Caco-2 (cell line): ENCODE measurements around the gene HSPA12A. TPM values are rescaled to one million over a fixed set of nuclear protein-coding genes. Genes with fewer than 3 reads are reported as not detected.

Experiments used
- BruUV-seq: library from RNA; stranded (reverse); fragments of 400-500 nt; replicated peaks from 2 replicates; lab custom pipeline; 2021; lab: Mats Ljungman, UMichigan
- CTCF ChIA-PET: fragments of 300-600 bp; sonication (Branson Sonifier 250); formaldehyde crosslinking; loops from one replicate; lab custom pipeline; 2022; ENCODE audit warnings: antibody characterized with exemption; lab: Charles Lee
- POLR2A ChIA-PET: fragments of 300-600 bp; sonication (Branson Sonifier 250); formaldehyde crosslinking; loops from one replicate; lab custom pipeline; 2022; ENCODE audit warnings: antibody characterized with exemption; lab: Charles Lee
- DNase-seq, 2 experiments: peaks; one replicate each; pipeline versions ENCODE4 v3.0.0 to v3.0.0-alpha.2; 2020 to 2022
- H3K27me3 ChIP-seq: replicated peaks from 2 replicates; pipeline ENCODE4 v1.6.0; 2011; ENCODE audit warnings: low read length; ENCODE audit not compliant: control insufficient read depth, insufficient read depth
- H3K36me3 ChIP-seq: 2 replicates; pipeline ENCODE4 v1.5.1; 2011; ENCODE audit warnings: low read length; ENCODE audit not compliant: control insufficient read depth, insufficient read depth
- H3K4me1 ChIP-seq: fragments of 250-450 bp; sonication (Bioruptor Pico); 2 replicates; pipeline ENCODE4 v1.5.1; 2020; ENCODE audit warnings: mild to moderate bottlenecking
- H3K4me3 ChIP-seq: 2 replicates; pipeline ENCODE4 v1.5.1; 2011; ENCODE audit warnings: low read depth, mild to moderate bottlenecking, control low read depth, low read length
- H3K9me3 ChIP-seq: fragments of 250-450 bp; sonication (Bioruptor Pico); 2 replicates; pipeline ENCODE4 v1.5.1; 2020; ENCODE audit warnings: mild to moderate bottlenecking, moderate library complexity
- H3K27ac Mint-ChIP-seq: one replicate; pipeline ENCODE4 v1.8.0; 2022; ENCODE audit warnings: mixed read lengths; ENCODE audit not compliant: unreplicated experiment
- H3K27me3 Mint-ChIP-seq: one replicate; pipeline ENCODE4 v1.8.0; 2022; ENCODE audit warnings: mixed read lengths; ENCODE audit not compliant: insufficient read depth, unreplicated experiment
- H3K36me3 Mint-ChIP-seq: one replicate; pipeline ENCODE4 v1.8.0; 2022; ENCODE audit warnings: mild to moderate bottlenecking, mixed read lengths; ENCODE audit not compliant: insufficient read depth, unreplicated experiment
- H3K4me1 Mint-ChIP-seq: one replicate; pipeline ENCODE4 v1.8.0; 2022; ENCODE audit warnings: low read depth, mixed read lengths; ENCODE audit not compliant: unreplicated experiment
- H3K4me3 Mint-ChIP-seq: one replicate; pipeline ENCODE4 v1.8.0; 2022; ENCODE audit warnings: mild to moderate bottlenecking, moderate library complexity, mixed read lengths; ENCODE audit not compliant: unreplicated experiment
- H3K9me3 Mint-ChIP-seq: one replicate; pipeline ENCODE4 v1.8.0; 2022; ENCODE audit warnings: mixed read lengths; ENCODE audit not compliant: unreplicated experiment
- intact Hi-C: fragments of 100-400 bp; cut with micrococcal nuclease; formaldehyde crosslinking; loops from one replicate; pipeline ENCODE4 v1.10.0; 2022; ENCODE audit not compliant: unreplicated experiment
- total RNA-seq: library from RNA; stranded (reverse); gene quantifications from 2 replicates; pipeline ENCODE4 v1.2.3, GENCODE V29; 2022
- TF ChIP-seq, protein P1 (sequence below), 2 experiments: fragments of 200-600 bp in 1 of 2; IDR thresholded peaks; 1 replicate in 1 of 2; 2 replicates in 1 of 2; pipeline versions ENCODE4 v1.5.1 to v1.8.0; 2011 to 2022; ENCODE audit warnings: antibody characterized with exemption in 1 of 2, control low read depth in 1 of 2, inconsistent platforms in 1 of 2, low read depth in 1 of 2, low read length in 1 of 2, mild to moderate bottlenecking in 1 of 2, moderate library complexity in 1 of 2; ENCODE audit not compliant: insufficient read depth in 1 of 2, severe bottlenecking in 1 of 2, unreplicated experiment in 1 of 2

The HSPA12A gene
- total RNA-seq, 1 experiment from 2014 or later, result 27.0 TPM

DNA sequence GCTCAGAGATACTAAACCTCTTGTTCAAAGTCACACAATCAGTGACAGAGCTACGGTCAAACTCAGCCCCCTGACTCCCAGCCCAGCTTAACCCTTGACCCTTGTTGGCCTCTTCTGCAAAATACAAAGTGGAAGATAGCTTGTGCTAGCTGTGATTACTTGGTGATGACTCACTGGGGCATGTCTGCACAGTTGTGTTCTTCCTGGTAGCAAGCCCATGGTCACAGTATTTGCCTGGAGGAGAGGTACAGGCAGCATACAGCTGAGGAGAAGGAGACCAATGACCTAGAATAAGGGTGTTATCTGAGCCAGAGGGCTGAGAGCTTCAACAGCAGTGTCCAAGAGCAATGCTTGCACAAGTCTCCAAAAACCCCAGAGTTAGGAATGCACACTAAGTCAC is 5.7 kb upstream of the HSPA12A start:
- no peaks in the 10 kb centered on the region for H3K36me3 Mint-ChIP-seq
- H3K9me3 ChIP-seq, result peaks cover 7% of the 10 kb centered on the region; the same call in 1 of the 2 replicates
- no peak for DNase-seq
- intact Hi-C loops, result no loop called here
- H3K36me3 ChIP-seq, result no peaks in the 10 kb centered on the region
- CTCF ChIA-PET, result interaction anchor here (0.5 to 0.8 kb wide), 2 partner anchors 66 to 459 kb away, joined by 3 read pairs; no protein-coding TSS in a partner anchor
- BruUV-seq, result no TSS peak
- no peaks in the 10 kb centered on the region for H3K27me3 ChIP-seq
- POLR2A ChIA-PET, result no interaction called here
- no peaks in the 10 kb centered on the region for H3K4me1 ChIP-seq
- H3K4me3 Mint-ChIP-seq, result no peak overlapping the region
- H3K27me3 Mint-ChIP-seq, result no peaks in the 10 kb centered on the region
- H3K27ac Mint-ChIP-seq, result no peak overlapping the region
- H3K9me3 Mint-ChIP-seq, result peaks cover 8% of the 10 kb centered on the region
- TF ChIP-seq, protein P1, sequence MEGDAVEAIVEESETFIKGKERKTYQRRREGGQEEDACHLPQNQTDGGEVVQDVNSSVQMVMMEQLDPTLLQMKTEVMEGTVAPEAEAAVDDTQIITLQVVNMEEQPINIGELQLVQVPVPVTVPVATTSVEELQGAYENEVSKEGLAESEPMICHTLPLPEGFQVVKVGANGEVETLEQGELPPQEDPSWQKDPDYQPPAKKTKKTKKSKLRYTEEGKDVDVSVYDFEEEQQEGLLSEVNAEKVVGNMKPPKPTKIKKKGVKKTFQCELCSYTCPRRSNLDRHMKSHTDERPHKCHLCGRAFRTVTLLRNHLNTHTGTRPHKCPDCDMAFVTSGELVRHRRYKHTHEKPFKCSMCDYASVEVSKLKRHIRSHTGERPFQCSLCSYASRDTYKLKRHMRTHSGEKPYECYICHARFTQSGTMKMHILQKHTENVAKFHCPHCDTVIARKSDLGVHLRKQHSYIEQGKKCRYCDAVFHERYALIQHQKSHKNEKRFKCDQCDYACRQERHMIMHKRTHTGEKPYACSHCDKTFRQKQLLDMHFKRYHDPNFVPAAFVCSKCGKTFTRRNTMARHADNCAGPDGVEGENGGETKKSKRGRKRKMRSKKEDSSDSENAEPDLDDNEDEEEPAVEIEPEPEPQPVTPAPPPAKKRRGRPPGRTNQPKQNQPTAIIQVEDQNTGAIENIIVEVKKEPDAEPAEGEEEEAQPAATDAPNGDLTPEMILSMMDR (IDR thresholded peaks at IDR 0.05; ENCODE audit: insufficient read depth in 1 of 2, low read depth in 1 of 2, low read length in 1 of 2, severe bottlenecking in 1 of 2, unreplicated experiment in 1 of 2), result no peak
- no peaks in the 10 kb centered on the region for H3K4me1 Mint-ChIP-seq
- H3K4me3 ChIP-seq, result no peak overlapping the region

DNA sequence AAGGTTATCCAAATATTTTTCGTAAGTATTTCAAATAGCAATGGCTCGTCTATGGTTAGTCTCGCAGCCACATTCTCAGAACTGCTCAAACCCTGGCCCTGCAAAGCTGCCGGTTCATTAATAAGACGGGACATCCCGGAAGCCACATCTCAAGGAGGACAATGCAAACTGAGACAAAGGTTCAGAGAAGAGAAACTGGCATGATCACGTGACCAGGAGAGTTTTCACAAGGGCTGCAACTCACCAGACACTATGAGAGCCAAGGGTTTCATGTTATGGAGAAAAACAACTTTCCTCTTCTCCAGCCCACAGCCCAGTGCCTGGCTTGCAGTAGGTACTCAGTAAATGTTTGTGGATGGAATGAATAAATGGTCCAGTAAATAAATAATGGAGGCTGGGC is 5.0 kb upstream of the HSPA12A start:
- intact Hi-C loops, result no loop called here
- H3K27me3 Mint-ChIP-seq, result no peaks in the 10 kb centered on the region
- no peak overlapping the region for H3K4me3 Mint-ChIP-seq
- no peak for DNase-seq
- H3K4me1 ChIP-seq, result no peaks in the 10 kb centered on the region
- H3K9me3 Mint-ChIP-seq, result peaks cover 8% of the 10 kb centered on the region
- no peak overlapping the region for H3K27ac Mint-ChIP-seq
- TF ChIP-seq, protein P1 (IDR thresholded peaks at IDR 0.05; ENCODE audit: insufficient read depth in 1 of 2, low read depth in 1 of 2, low read length in 1 of 2, severe bottlenecking in 1 of 2, unreplicated experiment in 1 of 2), result no peak
- POLR2A ChIA-PET, result no interaction called here
- no peaks in the 10 kb centered on the region for H3K36me3 ChIP-seq
- H3K27me3 ChIP-seq, result no peaks in the 10 kb centered on the region
- H3K4me1 Mint-ChIP-seq, result no peaks in the 10 kb centered on the region
- no peak overlapping the region for H3K4me3 ChIP-seq
- no TSS peak for BruUV-seq
- peaks cover 7% of the 10 kb centered on the region; the same call in 1 of the 2 replicates for H3K9me3 ChIP-seq
- CTCF ChIA-PET, result interaction anchor here (0.8 kb wide), 1 partner anchor 66 kb away, joined by 3 read pairs; no protein-coding TSS in a partner anchor
- H3K36me3 Mint-ChIP-seq, result no peaks in the 10 kb centered on the region

DNA sequence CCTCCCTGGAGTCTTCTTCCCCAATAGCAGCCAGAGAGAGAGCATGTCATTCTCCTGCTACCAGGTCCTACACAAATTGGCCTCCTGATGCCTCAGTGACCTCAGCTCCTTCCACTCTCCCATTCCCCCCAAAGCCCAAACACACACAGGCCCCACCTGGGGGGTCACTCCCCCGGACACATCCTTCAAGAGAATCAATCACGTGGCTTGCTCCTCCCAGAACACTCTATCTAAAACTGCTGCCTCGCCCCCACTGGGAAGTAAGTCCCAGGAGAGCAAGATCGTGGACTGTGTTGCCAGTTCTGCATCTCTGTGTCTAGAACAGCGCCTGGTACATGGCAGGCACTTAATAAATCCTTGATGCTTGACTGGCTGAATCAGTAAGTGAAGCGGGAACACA is 2.5 kb upstream of the HSPA12A start:
- ChIA-PET POLR2A (no interaction called here), CTCF (no interaction called here)
- TF ChIP-seq, protein P1 (IDR thresholded peaks at IDR 0.05; ENCODE audit: insufficient read depth in 1 of 2, low read depth in 1 of 2, low read length in 1 of 2, severe bottlenecking in 1 of 2, unreplicated experiment in 1 of 2), result no peak
- intact Hi-C loops, result loop anchor here (5.0 kb wide), 1 partner anchor 63 kb away; no protein-coding TSS in a partner anchor
- Histone ChIP-seq H3K9me3 (peaks cover 7% of the 10 kb centered on the region; the same call in 1 of the 2 replicates), H3K4me1 (no peaks in the 10 kb centered on the region), H3K27me3 (no peaks in the 10 kb centered on the region), H3K36me3 (no peaks in the 10 kb centered on the region), H3K4me3 (no peak overlapping the region)
- H3K4me3 Mint-ChIP-seq, result no peak overlapping the region
- no peak overlapping the region for H3K27ac Mint-ChIP-seq
- BruUV-seq, result no TSS peak
- H3K9me3 Mint-ChIP-seq, result peaks cover 8% of the 10 kb centered on the region
- H3K36me3 Mint-ChIP-seq, result no peaks in the 10 kb centered on the region
- DNase-seq, result no peak
- no peaks in the 10 kb centered on the region for H3K4me1 Mint-ChIP-seq
- no peaks in the 10 kb centered on the region for H3K27me3 Mint-ChIP-seq
